Pancreas (tissue), 8 donors: ENCODE data around the gene C8A. TPM values are rescaled to one million over a fixed set of nuclear protein-coding genes. Genes with fewer than 3 reads are reported as not detected.

ENCODE experiments used
- polyA plus RNA-seq, 2 donors: library from polyadenylated mRNA; stranded (reverse); fragments of 200-250 nt; gene quantifications; one replicate each; pipeline ENCODE4 v1.2.3, GENCODE V29; 2013
- total RNA-seq, 6 donors: library from RNA; stranded (reverse); fragmentation: NEBNext Ultra II Directional in 4 of 6; extraction: Animal tissue kit (Norgen Biotek cat#: 25700) in 4 of 6; gene quantifications; one replicate each; pipeline versions ENCODE4 v1.2.1 to v1.2.4, GENCODE V29; 2021 to 2023
- donor health status: healthy with polysubstance abuse.
- donor health status: DM: no; HTN: no; CAD: no; lungs with moderate emphysema.
- donor health status: DM: no; HTN: no; CAD: no.
- donor health status: Bipolar disorder and iron deficiency.
- donor health status: DM: yes; HTN: yes; CAD: no.
- donor health status: DM: no; HTN: no; CAD: no.
- donor health status: DM: no; HTN: no; CAD: no.
- donor health status: DM: yes; HTN: yes; CAD: no.

Gene C8A
- total and polyA plus RNA-seq, 8 donors: 0.08 to 0.38 (median 0.11) TPM; not detected in 4

Other genes with a start within 250 kb of the C8A start
- 1 to 10 TPM; 1.9 to 4.1 (median 2.2) TPM for gene PRKAA2, start 209.5 kb upstream of the C8A start, total RNA-seq
- 1 to 10 TPM; 1.2 to 1.5 TPM for gene PRKAA2, start 209.5 kb upstream of the C8A start, polyA plus RNA-seq
- gene FYB2, start 35.4 kb upstream of the C8A start, total RNA-seq: 1 to 10 TPM in 4 of 6 donors, under 1 TPM in 2; 0.44 to 2.3 (median 1.1) TPM
- gene FYB2, start 35.4 kb upstream of the C8A start, polyA plus RNA-seq: 1 to 10 TPM; 3.2 to 6.3 TPM
- under 1 TPM in 3 of 6 donors, not detected in 3; 0.14 to 0.28 (median 0.22) TPM for gene C8B, start 111.2 kb downstream of the C8A start, total RNA-seq
- under 1 TPM in 1 of 2 donors, not detected in 1; 0.05 TPM for gene C8B, start 111.2 kb downstream of the C8A start, polyA plus RNA-seq